Measurements from ENCODE around the gene PPP1R3D. TPM values are rescaled to one million over a fixed set of nuclear protein-coding genes. Genes with fewer than 3 reads are reported as not detected.

PPP1R3D gene
- total and polyA plus RNA-seq, 2 of the 13 experiments (the other 11 are each of a cell fraction or from before 2014, with no cell fraction given), result 1.2 to 3.7 TPM

DNA sequence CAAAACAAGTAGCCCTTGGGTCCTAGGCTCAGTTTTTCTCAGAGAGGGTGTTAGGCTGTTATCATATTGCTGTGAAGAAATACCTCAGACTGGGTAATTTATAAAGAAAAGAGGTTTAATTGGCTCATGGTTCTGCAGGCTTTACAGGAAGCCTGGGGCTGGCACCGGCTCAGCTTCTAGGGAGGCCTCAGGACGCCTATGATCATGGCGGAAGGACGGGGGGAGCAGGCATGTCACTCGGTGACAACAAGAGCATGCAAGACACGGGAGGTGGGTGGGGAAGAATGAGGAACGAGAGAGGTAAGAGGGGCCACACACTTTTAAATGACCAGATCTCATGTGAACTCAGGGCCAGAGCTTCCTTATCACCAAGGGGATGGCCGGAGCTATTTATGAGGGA is 45.1 kb upstream of the PPP1R3D start:
- CTCF ChIA-PET (ENCODE audit: low intra/inter-chr PET ratio, low total read pairs), result no interaction called here
- H3K27ac ChIP-seq (ENCODE audit: extremely low read length, insufficient read depth, low read length), result no peak overlapping the region
- DNase-seq (ENCODE audit: low spot score), result no peak
- H3K9ac ChIP-seq (ENCODE audit: insufficient read depth, low read depth, low read length), result no peak overlapping the region
- no peak overlapping the region for H3K4me3 ChIP-seq (replicated peaks in 1 of 3; ENCODE audit: insufficient read depth in 1 of 3, low read depth in 2 of 3, low read length in 3 of 3)
- intact Hi-C loops (cut with micrococcal nuclease; ENCODE audit: unreplicated experiment) (no loop called here), in situ Hi-C loops (cut with HindIII; ENCODE audit: extremely low pct_ligation_motif_present, low pct_unique_long_range_greater_than_20kb) (no loop called here)
- no TSS peak for BruUV-seq (replicated peaks)
- H4K20me1 ChIP-seq (ENCODE audit: insufficient read depth, low read length), result no peaks in the 10 kb centered on the region
- ATAC-seq, result no peak
- H3K4me2 ChIP-seq (ENCODE audit: low read depth, low read length), result no peak overlapping the region
- H3K27me3 ChIP-seq (ENCODE audit: control insufficient read depth in 1 of 2, insufficient read depth in 2 of 2, low read length in 2 of 2), result no peaks in the 10 kb centered on the region
- H2AFZ ChIP-seq (ENCODE audit: low read length), result no peak overlapping the region
- no peak for FAIRE-seq
- no peaks in the 10 kb centered on the region for H3K4me1 ChIP-seq (ENCODE audit: insufficient read depth, low read length)
- H3K9me3 ChIP-seq (ENCODE audit: low read length), result no peaks in the 10 kb centered on the region
- TF ChIP-seq ZFP41 (CRISPR knock-in tag; IDR thresholded peaks at IDR 0.05; ENCODE audit: borderline replicate concordance) (no peak), MYNN (CRISPR knock-in tag; IDR thresholded peaks at IDR 0.05; ENCODE audit: low read depth) (no peak), GZF1 (CRISPR knock-in tag; IDR thresholded peaks at IDR 0.05) (no peak), NFATC3 (CRISPR knock-in tag; IDR thresholded peaks at IDR 0.05) (no peak), ZNF260 (CRISPR knock-in tag; IDR thresholded peaks at IDR 0.05; ENCODE audit: borderline replicate concordance, low read depth) (no peak)
- TF ChIP-seq, protein P1, sequence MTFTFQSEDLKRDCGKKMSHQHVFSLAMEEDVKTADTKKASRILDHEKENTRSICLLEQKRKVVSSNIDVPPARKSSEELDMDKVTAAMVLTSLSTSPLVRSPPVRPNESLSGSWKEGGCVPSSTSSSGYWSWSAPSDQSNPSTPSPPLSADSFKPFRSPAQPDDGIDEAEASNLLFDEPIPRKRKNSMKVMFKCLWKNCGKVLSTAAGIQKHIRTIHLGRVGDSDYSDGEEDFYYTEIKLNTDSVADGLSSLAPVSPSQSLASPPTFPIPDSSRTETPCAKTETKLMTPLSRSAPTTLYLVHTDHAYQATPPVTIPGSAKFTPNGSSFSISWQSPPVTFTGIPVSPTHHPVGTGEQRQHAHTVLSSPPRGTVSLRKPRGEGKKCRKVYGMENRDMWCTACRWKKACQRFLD (CRISPR knock-in tag; IDR thresholded peaks at IDR 0.05; ENCODE audit: borderline replicate concordance), result no peak
- TF ChIP-seq, protein P2, sequence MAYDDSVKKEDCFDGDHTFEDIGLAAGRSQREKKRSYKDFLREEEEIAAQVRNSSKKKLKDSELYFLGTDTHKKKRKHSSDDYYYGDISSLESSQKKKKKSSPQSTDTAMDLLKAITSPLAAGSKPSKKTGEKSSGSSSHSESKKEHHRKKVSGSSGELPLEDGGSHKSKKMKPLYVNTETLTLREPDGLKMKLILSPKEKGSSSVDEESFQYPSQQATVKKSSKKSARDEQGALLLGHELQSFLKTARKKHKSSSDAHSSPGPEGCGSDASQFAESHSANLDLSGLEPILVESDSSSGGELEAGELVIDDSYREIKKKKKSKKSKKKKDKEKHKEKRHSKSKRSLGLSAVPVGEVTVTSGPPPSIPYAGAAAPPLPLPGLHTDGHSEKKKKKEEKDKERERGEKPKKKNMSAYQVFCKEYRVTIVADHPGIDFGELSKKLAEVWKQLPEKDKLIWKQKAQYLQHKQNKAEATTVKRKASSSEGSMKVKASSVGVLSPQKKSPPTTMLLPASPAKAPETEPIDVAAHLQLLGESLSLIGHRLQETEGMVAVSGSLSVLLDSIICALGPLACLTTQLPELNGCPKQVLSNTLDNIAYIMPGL (CRISPR knock-in tag; IDR thresholded peaks at IDR 0.05; ENCODE audit: borderline replicate concordance in 1 of 2, low read depth in 1 of 2), result no peak
- TF ChIP-seq, protein P3, sequence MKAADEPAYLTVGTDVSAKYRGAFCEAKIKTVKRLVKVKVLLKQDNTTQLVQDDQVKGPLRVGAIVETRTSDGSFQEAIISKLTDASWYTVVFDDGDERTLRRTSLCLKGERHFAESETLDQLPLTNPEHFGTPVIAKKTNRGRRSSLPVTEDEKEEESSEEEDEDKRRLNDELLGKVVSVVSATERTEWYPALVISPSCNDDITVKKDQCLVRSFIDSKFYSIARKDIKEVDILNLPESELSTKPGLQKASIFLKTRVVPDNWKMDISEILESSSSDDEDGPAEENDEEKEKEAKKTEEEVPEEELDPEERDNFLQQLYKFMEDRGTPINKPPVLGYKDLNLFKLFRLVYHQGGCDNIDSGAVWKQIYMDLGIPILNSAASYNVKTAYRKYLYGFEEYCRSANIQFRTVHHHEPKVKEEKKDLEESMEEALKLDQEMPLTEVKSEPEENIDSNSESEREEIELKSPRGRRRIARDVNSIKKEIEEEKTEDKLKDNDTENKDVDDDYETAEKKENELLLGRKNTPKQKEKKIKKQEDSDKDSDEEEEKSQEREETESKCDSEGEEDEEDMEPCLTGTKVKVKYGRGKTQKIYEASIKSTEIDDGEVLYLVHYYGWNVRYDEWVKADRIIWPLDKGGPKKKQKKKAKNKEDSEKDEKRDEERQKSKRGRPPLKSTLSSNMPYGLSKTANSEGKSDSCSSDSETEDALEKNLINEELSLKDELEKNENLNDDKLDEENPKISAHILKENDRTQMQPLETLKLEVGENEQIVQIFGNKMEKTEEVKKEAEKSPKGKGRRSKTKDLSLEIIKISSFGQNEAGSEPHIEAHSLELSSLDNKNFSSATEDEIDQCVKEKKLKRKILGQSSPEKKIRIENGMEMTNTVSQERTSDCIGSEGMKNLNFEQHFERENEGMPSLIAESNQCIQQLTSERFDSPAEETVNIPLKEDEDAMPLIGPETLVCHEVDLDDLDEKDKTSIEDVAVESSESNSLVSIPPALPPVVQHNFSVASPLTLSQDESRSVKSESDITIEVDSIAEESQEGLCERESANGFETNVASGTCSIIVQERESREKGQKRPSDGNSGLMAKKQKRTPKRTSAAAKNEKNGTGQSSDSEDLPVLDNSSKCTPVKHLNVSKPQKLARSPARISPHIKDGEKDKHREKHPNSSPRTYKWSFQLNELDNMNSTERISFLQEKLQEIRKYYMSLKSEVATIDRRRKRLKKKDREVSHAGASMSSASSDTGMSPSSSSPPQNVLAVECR (CRISPR knock-in tag; IDR thresholded peaks at IDR 0.05; ENCODE audit: borderline replicate concordance), result no peak
- H3K36me3 ChIP-seq (replicated peaks in 1 of 2; ENCODE audit: control insufficient read depth in 1 of 2, insufficient read depth in 2 of 2, low read length in 2 of 2), result no peaks in the 10 kb centered on the region
- 32% methylated on average over 8 of the region's 8 CpGs for WGBS (ENCODE audit: low lambda C conversion rate)
- POLR2A ChIA-PET, result no interaction called here
- no peaks in the 10 kb centered on the region for H3K79me2 ChIP-seq (ENCODE audit: insufficient read depth, low read length)

All from HepG2 (cell line).